Raji (cell line): ENCODE data around the gene PTPN9.

Source experiments
- POLR2A ChIP-seq: IDR thresholded peaks from 2 replicates; pipeline ENCODE4 v1.6.1; 2011; ENCODE audit warnings: low read depth, low read length, control low read depth; ENCODE audit not compliant: insufficient read depth

Gene PTPN9

DNA sequence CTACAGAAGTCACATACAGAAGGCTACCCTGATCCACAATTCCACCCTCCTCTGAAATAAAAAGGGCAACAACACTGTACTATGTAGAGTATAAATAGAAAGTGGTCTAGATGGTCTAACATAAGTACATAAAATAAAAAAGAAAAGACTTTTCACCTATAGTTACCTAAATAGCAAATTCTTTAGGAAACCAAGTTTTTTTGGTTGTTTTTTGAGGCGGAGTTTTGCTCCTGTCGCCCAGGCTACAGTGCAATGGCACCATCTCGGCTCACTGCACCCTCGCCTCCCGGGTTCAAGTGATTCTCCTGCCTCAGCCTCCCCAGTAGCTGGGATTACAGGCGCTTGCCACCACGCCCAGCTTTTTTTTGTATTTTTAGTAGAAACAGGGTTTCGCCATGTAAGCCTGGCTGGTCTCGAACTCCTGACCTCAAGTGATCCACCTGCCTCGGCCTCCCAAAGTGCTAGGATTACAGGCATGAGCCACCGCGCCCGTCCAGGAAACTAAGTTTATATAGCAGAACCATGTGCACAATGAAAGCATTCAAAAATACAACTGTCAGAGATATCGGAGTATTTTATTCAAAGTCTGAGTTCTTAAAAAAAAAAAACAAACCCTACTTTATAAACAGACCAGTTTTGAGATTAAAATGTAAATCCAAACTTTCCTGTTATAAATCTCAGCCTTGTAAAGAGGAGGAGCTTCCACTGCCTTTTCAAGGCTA is 129.4 kb downstream of the PTPN9 start:
- TF ChIP-seq POLR2A: no peak

GRCh38 chr15:75446151-75446550 is 133.0 kb downstream of the PTPN9 start:
- no peak for TF ChIP-seq POLR2A

GRCh38 chr15:75437721-75438120 is 141.4 kb downstream of the PTPN9 start:
- no peak for TF ChIP-seq POLR2A

GRCh38 chr15:75436881-75437280 is 142.2 kb downstream of the PTPN9 start:
- TF ChIP-seq POLR2A: no peak

GRCh38 chr15:75431682-75432081 is 147.4 kb downstream of the PTPN9 start:
- TF ChIP-seq POLR2A: no peak

- TF ChIP-seq POLR2A: no peak
Measured at GRCh38 chr15:75431270-75431669, 147.8 kb downstream of the PTPN9 start.

DNA sequence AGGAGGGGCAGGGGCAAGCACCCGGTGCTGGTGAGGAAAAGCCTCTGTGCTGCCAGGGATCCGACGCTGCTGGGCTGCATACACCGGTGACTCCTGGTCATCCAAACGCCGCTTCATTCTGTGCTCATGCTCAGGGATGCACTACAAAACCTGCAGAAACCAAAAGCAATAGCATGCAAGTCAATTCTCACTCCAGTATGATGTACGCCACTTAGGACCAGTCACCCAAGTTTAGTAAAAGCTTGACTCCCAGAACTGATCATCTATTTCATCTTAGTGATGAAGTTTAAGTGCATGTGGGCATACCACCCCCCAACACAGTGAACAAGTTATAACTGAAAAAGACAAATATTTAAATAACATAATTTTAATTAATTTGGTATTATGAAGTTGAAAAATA is 148.9 kb downstream of the PTPN9 start:
- no peak for TF ChIP-seq POLR2A

GRCh38 chr15:75428152-75428551 is 151.0 kb downstream of the PTPN9 start:
- TF ChIP-seq POLR2A: no peak

DNA sequence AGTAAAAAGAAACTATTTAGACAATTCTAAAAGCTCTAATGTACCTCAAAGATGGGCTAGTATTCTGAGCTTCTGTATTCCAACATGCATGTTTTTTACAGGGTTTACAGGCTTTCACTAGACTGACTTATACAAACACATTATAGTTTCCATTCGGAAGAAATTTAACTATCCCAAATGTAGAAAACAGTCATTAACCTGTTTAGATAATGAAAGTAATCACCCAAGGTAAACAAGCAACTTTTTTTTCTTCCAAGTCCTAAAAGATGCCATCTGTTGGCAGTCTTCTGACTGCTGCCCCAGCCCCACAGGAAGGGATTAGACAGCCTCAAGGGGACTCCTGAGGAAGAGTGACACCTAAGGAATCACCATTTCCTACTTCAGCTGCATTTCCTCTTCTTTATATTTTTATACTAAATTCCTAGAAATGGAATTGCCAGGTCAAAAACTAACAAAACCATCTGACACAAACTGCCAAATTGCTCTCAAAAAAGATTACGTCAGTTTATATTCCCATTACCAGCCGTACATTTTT is 153.1 kb downstream of the PTPN9 start:
- no peak for TF ChIP-seq POLR2A

GRCh38 chr15:75422554-75422953 is 156.6 kb downstream of the PTPN9 start:
- TF ChIP-seq POLR2A: no peak

GRCh38 chr15:75420698-75421097 is 158.4 kb downstream of the PTPN9 start:
- TF ChIP-seq POLR2A: no peak

GRCh38 chr15:75416584-75416983 is 162.5 kb downstream of the PTPN9 start:
- no peak for TF ChIP-seq POLR2A
